ENCODE measurements around the gene CD81. TPM values are rescaled to one million over a fixed set of nuclear protein-coding genes. Genes with fewer than 3 reads are reported as not detected.

Gene CD81
- total and polyA plus RNA-seq, 10 of the 15 experiments (the other 5 are each of a cell fraction or from before 2014, with no cell fraction given), result 2.0 to 145 (median 57.2) TPM

DNA sequence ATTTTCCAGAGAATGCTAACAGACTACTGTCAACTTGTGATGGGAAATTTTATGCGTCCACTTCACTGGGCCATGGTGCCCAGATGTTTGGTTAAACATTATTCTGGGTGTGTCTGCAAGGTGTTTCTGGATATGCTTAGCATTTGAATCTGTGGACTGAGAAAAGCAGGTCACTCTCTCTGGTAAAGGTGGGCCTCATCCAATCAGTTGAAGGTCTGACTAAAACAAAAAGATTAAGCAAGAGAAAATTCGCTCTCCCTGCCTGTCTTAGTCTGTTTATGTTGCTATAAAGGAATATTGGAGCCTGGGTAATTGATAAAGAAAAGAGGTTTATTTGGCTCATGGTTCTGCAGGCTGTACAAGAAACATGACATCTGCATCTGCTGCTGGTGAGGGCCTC, 32.1 kb upstream of the CD81 start (continued):
- TF ChIP-seq RELA (IDR thresholded peaks at IDR 0.05; ENCODE audit: borderline replicate concordance, partially characterized antibody) (no peak), STAT3 (IDR thresholded peaks at IDR 0.05; ENCODE audit: low read depth, low read length) (no peak)

DNA sequence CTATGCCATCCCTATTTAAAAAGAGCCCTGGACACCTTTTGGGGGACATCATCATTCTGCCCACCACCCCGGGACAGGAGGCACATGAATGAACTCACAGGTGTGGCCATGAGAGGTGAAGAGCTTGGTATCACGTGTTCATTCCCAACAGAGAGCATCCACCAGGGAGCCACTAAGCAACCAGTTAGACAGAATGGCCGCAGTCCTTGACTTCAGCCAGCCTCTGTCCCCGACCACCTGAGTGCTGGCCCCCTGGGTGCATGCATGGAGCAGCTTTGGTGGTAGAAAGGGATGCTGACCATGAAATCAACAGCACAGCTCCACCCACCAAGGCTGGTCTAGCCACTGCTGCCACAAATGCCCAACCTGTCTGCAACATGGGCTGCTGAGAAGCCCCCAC, 31.1 kb upstream of the CD81 start:
- no peaks in the 10 kb centered on the region; the same call in 2 of the 3 replicates for H3K9me3 ChIP-seq (replicated peaks; ENCODE audit: control insufficient read depth, insufficient read depth, low read length)
- ATAC-seq (no peak), DNase-seq (ENCODE audit: low read depth, low spot score) (no peak), FAIRE-seq (no peak)
- H3K9ac ChIP-seq (ENCODE audit: control insufficient read depth, insufficient read depth, low read length), result no peak overlapping the region
- POLR2A ChIA-PET, result no interaction called here
- H3K4me3 ChIP-seq, result no peak overlapping the region
- no peaks in the 10 kb centered on the region for H3K27me3 ChIP-seq (replicated peaks in 1 of 2; ENCODE audit: control insufficient read depth in 2 of 2, insufficient read depth in 2 of 2, low read length in 1 of 2)
- H3K36me3 ChIP-seq (ENCODE audit: control insufficient read depth in 2 of 2, insufficient read depth in 2 of 2, low read length in 1 of 2), result no peaks in the 10 kb centered on the region
- intact Hi-C loops (cut with micrococcal nuclease; ENCODE audit: unreplicated experiment) (no loop called here), in situ Hi-C loops (cut with MboI) (no loop called here)
- H3K4me2 ChIP-seq (ENCODE audit: control insufficient read depth, insufficient read depth), result no peak overlapping the region
- WGBS (ENCODE audit: insufficient coverage, insufficient replicate concordance, low lambda C conversion rate, missing lambda C conversion rate), result 11% methylated on average over 4 of the region's 4 CpGs
- BruUV-seq (replicated peaks), result no TSS peak
- SMC1A ChIA-PET (ENCODE audit: uncharacterized antibody, unreplicated experiment), result no interaction called here
- no peak overlapping the region for H3K27ac ChIP-seq (ENCODE audit: control insufficient read depth, insufficient read depth)
- H3K79me2 ChIP-seq (ENCODE audit: control insufficient read depth, insufficient read depth, low read length), result no peaks in the 10 kb centered on the region
- CTCF ChIA-PET, result no interaction called here
- no peaks in the 10 kb centered on the region for H4K20me1 ChIP-seq (ENCODE audit: control insufficient read depth, insufficient read depth)
- H3K4me1 ChIP-seq (ENCODE audit: control insufficient read depth, insufficient read depth, low read length), result no peaks in the 10 kb centered on the region
- RAD21 ChIA-PET (ENCODE audit: unreplicated experiment), result no interaction called here
- no peak overlapping the region for H2AFZ ChIP-seq (ENCODE audit: control insufficient read depth, low read depth, low read length)
- TF ChIP-seq, protein P1, sequence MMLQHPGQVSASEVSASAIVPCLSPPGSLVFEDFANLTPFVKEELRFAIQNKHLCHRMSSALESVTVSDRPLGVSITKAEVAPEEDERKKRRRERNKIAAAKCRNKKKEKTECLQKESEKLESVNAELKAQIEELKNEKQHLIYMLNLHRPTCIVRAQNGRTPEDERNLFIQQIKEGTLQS (IDR thresholded peaks at IDR 0.05; ENCODE audit: borderline replicate concordance, extremely low read depth, low read depth, low read length), result no peak
- TF ChIP-seq SMARCA5 (IDR thresholded peaks at IDR 0.05), result no peak
- TF ChIP-seq MTA2 (IDR thresholded peaks at IDR 0.05; ENCODE audit: low read depth), result no peak
- TF ChIP-seq DPF2 (IDR thresholded peaks at IDR 0.05), result no peak
- TF ChIP-seq, protein P2, sequence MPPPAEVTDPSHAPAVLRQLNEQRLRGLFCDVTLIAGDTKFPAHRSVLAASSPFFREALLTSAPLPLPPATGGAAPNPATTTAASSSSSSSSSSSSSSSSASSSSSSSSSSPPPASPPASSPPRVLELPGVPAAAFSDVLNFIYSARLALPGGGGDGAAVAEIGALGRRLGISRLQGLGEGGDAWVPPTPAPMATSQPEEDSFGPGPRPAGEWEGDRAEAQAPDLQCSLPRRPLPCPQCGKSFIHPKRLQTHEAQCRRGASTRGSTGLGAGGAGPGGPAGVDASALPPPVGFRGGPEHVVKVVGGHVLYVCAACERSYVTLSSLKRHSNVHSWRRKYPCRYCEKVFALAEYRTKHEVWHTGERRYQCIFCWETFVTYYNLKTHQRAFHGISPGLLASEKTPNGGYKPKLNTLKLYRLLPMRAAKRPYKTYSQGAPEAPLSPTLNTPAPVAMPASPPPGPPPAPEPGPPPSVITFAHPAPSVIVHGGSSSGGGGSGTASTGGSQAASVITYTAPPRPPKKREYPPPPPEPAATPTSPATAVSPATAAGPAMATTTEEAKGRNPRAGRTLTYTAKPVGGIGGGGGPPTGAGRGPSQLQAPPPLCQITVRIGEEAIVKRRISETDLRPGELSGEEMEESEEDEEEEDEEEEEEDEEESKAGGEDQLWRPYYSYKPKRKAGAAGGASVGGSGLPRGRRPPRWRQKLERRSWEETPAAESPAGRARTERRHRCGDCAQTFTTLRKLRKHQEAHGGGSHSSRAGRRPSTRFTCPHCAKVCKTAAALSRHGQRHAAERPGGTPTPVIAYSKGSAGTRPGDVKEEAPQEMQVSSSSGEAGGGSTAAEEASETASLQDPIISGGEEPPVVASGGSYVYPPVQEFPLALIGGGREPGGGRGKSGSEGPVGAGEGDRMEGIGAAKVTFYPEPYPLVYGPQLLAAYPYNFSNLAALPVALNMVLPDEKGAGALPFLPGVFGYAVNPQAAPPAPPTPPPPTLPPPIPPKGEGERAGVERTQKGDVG (CRISPR knock-in tag; IDR thresholded peaks at IDR 0.05), result no peak
- TF ChIP-seq KLF5 (IDR thresholded peaks at IDR 0.05; ENCODE audit: partially characterized antibody), result no peak
- no peak for TF ChIP-seq POLR2AphosphoS2 (IDR thresholded peaks at IDR 0.05; ENCODE audit: low read depth, low read length)
- TF ChIP-seq TCF7 (IDR thresholded peaks at IDR 0.05; ENCODE audit: borderline replicate concordance), result no peak
- no peak for TF ChIP-seq IRF4 (IDR thresholded peaks at IDR 0.05; ENCODE audit: low read depth, low read length)
- TF ChIP-seq, protein P3, sequence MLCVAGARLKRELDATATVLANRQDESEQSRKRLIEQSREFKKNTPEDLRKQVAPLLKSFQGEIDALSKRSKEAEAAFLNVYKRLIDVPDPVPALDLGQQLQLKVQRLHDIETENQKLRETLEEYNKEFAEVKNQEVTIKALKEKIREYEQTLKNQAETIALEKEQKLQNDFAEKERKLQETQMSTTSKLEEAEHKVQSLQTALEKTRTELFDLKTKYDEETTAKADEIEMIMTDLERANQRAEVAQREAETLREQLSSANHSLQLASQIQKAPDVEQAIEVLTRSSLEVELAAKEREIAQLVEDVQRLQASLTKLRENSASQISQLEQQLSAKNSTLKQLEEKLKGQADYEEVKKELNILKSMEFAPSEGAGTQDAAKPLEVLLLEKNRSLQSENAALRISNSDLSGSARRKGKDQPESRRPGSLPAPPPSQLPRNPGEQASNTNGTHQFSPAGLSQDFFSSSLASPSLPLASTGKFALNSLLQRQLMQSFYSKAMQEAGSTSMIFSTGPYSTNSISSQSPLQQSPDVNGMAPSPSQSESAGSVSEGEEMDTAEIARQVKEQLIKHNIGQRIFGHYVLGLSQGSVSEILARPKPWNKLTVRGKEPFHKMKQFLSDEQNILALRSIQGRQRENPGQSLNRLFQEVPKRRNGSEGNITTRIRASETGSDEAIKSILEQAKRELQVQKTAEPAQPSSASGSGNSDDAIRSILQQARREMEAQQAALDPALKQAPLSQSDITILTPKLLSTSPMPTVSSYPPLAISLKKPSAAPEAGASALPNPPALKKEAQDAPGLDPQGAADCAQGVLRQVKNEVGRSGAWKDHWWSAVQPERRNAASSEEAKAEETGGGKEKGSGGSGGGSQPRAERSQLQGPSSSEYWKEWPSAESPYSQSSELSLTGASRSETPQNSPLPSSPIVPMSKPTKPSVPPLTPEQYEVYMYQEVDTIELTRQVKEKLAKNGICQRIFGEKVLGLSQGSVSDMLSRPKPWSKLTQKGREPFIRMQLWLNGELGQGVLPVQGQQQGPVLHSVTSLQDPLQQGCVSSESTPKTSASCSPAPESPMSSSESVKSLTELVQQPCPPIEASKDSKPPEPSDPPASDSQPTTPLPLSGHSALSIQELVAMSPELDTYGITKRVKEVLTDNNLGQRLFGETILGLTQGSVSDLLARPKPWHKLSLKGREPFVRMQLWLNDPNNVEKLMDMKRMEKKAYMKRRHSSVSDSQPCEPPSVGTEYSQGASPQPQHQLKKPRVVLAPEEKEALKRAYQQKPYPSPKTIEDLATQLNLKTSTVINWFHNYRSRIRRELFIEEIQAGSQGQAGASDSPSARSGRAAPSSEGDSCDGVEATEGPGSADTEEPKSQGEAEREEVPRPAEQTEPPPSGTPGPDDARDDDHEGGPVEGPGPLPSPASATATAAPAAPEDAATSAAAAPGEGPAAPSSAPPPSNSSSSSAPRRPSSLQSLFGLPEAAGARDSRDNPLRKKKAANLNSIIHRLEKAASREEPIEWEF (IDR thresholded peaks at IDR 0.05; ENCODE audit: insufficient replicate concordance, low read depth, low read length), result no peak
- TF ChIP-seq EED (IDR thresholded peaks at IDR 0.05; ENCODE audit: low read depth), result no peak
- TF ChIP-seq RAD51 (IDR thresholded peaks at IDR 0.05), result no peak
- TF ChIP-seq ZNF24 (IDR thresholded peaks at IDR 0.05), result no peak
- TF ChIP-seq NFIC (IDR thresholded peaks at IDR 0.05; ENCODE audit: low read depth, low read length), result no peak
- TF ChIP-seq LARP7 (IDR thresholded peaks at IDR 0.05), result no peak

Measured in GM12878 (cell line).